Measurements from ENCODE around the gene PXDN.

PXDN gene

DNA sequence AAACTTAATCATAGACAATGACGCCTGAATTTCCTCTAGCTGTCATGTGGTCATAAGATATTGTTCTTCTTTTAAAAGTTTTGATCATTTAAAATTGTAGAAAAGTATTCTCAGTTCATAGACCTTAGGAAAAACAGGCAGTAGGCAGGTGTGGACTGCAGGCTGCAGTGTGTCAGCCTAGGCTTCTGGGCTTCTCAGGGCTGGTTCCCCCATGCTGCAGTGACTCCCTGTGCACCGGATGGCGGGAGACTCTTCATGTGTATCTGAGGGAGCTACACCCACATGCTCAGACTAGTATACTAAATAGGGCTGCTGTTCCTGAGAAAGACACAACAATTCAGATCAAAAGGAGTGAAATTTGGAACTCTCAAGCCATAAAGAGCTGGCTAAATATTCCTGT lies 72.4 kb downstream of the PXDN start:
- no peak for DNase-seq (ENCODE audit: low read depth, low spot score)

- no peak for DNase-seq (ENCODE audit: low read depth, low spot score)
Measured at GRCh38 chr2:1670636-1671035, 73.7 kb downstream of the PXDN start.

- DNase-seq (ENCODE audit: low read depth, low spot score) = no peak
Measured at GRCh38 chr2:1665761-1666505, 78.4 kb downstream of the PXDN start.

DNA sequence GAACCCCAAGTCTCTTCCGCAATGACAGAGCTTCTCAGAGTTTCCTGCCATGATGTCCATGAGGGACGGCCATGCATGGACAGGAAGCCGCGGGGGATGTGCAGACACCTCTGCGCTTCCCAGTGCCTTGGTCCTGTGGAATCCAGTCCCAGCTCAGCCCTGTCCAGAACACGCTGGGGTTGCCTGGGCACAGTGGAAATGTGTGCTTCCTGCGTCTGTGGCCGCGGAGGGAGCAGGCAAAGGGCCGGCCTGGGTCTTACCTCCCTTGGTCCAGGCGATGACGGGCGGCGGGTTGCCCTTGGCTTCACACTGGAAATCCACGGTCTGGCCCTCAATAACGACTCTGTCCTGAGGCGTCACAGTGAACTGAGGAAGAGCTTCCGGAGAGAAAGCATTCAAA lies 79.6 kb downstream of the PXDN start:
- DNase-seq (ENCODE audit: low read depth, low spot score) = no peak

GRCh38 chr2:1664076-1664605 lies 80.2 kb downstream of the PXDN start:
- DNase-seq (ENCODE audit: low read depth, low spot score) = no peak

DNA sequence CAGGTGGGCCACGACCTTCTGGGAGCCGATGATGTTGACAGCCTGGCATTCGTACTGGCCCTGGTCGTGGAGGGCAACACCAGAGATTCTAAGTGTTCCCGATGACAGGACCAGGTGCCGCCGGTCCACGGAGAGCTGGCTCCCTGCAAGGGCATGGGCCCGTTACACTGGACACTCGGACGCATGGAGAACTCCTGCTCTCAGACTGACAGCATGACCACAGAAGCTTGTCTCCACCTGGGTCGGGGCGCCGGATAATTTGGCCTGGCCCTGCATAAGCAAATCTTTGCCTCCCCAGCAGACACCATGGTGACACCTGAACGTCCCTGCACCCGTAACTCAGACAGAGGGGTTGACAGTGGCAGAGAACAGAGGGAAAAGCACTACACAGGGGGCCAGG lies 80.7 kb downstream of the PXDN start:
- DNase-seq (ENCODE audit: low read depth, low spot score) = no peak

DNA sequence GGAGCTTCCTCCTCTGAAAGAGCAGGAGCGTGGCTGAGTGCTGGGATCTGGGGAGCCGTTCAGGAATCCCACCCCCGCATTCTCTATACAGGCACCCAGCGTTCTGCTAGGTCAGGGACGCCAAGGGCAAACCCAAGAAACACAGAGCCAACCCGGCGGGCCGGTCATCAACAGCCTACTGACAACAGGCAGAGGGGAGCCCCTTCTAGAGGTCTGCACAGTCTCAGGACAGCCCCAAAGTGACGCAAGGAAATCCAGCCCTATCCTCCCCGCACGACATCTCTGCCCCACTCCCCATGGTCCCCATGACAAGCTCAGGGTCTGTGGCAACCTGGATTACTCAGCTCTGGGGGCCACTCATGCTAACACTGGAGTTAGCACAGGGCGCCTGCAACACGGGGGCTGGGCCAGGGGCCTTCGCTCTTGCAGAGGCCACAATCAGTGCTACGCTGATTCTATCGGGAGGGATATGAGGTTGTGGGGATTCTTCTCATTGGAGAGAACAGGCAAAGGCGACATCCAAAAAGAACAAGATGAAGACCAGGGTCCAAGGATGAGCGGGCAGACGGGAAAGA lies 81.6 kb downstream of the PXDN start:
- no peak for DNase-seq (ENCODE audit: low read depth, low spot score)

- no peak for DNase-seq (ENCODE audit: low read depth, low spot score)
Measured at GRCh38 chr2:1661891-1662605, 82.3 kb downstream of the PXDN start.

- no peak for DNase-seq (ENCODE audit: low read depth, low spot score)
Measured at GRCh38 chr2:1660656-1661640, 83.4 kb downstream of the PXDN start.

- no peak for DNase-seq (ENCODE audit: low read depth, low spot score)
Measured at GRCh38 chr2:1659951-1660565, 84.3 kb downstream of the PXDN start.

DNA sequence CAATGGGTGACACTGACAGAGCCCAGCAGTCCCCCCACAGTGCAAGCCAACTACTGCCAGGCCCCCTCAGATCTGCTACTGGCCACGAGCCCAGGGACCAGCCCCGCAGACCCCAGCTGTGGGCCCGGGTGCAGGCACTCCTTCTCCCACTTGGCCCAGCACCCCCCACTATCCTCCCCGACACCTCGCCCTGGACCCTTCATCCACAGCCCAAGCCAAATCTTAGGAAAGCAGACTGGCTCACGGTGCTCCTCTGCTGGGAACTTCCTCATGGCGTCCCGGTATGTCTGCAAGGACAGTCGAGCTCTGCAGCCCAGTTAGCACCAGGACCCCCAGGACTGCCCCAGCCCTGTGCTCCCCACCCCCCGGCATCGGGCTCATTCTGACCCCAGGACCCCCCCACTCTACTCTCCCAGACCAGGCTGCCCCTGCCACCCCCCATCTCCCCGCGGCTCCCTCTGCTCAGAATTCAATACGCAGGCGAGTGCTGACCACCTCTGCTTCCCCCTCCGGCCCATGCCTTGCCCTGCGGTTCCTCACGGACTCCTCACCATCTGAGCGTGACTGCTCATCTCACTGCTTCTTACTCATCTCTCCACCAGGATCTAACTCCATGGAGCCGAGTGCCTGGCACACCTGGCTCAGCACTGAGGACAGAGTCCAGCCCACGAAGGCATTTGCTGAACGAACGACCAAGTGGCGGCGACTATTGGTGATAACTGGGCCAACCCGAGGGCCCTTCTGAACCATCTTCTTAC lies 85.7 kb downstream of the PXDN start:
- DNase-seq (ENCODE audit: low read depth, low spot score) = no peak

DNA sequence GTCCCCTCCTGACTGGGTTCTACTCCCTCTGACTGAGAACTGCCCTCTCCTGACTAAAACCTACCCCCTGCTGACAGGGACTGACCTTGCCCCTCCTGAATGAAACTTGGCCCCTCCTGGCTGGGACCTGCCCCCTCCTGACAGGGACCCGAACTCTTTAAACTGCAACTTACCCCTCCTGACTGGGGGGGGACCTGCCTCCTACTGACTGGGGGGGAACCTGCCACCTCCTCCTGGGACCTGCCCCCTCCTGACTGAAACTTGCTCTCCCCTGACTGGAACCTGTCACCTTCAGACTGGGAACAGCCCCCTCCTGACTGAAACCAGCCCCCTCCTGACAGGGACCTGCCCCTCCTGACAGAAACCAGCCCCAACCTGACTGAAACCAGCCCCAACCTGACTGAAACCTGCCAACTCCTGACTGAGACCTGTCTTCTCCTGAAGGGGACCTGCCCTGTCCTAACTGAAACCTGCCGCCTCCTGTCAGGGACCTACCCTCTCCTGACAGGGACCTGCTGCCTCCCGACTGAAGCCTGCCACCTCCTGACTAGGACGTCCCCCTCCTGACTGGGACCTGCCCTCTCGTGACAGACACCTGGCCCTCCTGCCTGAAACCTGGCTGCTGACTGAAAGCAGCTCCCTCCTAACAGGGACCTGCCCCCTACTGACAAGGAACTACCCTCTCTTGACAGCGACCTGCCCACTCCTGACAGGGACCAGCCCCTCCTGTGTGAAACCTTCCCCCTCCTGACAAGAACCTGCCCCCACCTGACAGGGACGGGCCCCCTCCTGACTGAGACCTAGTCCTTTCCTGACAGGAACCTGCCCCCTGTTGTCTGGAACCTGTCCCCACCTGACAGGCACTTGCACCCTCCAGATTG lies 87.1 kb downstream of the PXDN start:
- no peak for DNase-seq (ENCODE audit: low read depth, low spot score)

DNA sequence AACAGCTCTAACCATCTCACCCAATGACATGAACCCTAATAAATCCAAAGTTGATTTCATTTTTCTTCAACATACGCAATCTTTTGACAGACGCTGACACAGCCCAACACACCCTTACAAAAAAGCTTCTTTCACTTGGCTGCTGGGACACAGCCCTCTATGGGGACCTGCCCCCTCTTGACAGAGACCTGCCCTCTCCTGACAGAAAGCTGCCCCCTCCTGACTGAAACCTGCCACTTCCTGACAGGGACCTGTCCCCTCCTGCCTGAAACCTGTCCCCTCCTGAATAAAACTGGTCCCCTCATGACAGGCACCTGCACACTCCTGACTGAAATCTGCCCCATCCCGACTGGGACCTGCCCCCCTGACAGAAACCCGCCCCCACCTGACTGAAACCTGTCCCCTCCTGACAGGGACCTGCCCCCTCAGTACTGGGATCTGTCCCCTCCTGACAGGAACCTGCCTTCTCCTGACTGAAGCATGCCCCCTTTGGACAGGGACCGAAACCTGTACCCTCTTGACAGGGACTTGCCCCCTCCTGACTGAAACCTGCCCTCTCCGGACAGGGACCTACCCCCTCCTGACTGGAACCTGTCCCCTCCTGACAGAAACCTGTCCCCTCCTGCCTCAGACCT lies 87.9 kb downstream of the PXDN start:
- no peak for DNase-seq (ENCODE audit: low read depth, low spot score)

DNA sequence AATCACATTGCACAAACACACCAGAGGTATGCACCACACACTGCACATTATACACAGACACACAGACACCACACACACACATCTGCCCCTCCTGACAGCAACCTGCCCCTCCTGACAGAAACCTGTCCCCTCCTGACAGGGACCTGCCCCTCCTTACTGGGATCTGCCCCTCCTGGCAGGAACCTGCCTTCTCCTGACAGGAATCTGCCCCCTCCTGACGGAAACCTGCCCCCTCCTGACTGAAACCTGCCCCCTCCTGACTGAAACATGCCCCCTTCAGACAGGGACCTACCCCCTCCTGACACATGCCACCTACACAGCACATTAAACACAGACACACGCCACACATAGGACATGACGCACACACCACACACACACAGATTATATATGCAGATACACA lies 88.9 kb downstream of the PXDN start:
- no peak for DNase-seq (ENCODE audit: low read depth, low spot score)

GRCh38 chr2:1654696-1655374 lies 89.5 kb downstream of the PXDN start:
- no peak for DNase-seq (ENCODE audit: low read depth, low spot score)

DNA sequence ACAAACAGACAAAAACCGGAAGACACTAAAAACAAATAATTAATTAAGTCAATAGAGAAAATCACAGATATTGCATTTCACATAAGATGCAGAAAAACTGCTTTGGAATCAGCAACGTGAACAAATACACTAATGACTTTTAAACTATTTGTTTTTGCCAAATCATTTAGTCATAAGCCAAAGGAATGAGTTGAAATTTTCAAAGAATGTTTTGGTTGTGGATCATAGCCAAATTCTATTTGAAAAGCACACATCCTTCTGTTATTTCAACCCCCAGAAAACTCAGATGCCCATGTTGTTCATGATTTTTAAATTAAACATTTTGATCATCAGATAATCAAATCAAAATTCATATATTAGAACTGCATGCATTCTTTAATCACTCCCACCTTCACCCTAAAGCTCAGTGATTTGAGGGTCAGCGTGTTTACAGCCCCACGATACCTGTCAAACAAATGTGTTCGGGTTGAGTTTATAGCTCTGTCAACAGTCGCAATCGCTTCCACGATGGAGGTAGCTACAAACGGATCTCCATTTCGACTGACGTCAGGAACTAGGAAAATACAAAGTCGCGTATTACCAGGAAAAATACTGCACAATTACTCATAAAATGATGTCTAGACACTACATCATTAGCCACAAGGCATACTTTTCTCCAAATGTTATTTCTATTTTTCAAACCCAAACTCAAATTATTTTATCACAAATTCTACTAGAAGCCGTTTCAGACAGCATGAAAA lies 90.2 kb downstream of the PXDN start:
- DNase-seq (ENCODE audit: low read depth, low spot score) = peak; percentile 79

DNA sequence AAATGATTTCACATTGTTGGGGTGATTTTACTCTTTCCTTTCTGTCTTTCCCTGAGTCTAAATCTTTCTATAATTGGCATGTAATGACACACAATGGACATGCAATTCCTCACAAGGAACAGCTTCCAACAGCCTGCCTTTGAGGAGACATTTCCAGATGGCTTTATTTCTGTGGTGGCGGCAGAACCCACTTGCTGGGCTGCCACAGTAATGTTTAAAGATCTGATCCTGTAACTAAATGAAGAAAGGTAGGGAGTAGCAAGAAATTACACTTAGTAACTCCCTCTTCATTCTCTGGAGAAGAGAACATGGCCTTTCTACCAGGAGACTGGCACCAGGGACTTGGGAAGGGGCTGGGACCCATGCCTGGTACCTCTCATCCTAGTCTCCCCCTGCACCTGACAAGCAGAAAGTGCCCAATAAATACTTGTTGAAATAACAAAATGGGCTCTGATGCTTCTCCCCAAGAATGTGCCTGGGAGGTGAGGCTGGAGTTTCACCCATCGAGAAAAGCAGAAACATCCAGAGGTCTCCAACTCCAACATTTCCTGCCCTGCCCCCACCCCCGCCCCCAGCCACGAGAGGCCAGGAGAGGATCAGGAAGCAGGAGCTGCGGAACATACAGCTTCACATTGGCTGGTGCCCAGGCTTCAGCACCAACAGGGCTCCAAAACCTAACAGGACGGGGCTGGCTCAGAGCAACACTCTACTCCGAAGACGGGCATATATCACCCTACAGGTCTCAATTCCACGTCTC lies 92.1 kb downstream of the PXDN start:
- DNase-seq (ENCODE audit: low read depth, low spot score) = peak; percentile 56

All from astrocyte of the hippocampus (primary cell).